HepG2 (cell line): Measurements from ENCODE around the gene SRSF2. TPM values are rescaled to one million over a fixed set of nuclear protein-coding genes. Genes with fewer than 3 reads are reported as not detected.

ENCODE experiments used
- DZIP1 ChIP-seq: sonication (generic); formaldehyde crosslinking; IDR thresholded peaks from 2 replicates; pipeline ENCODE4 v1.5.0; 2020; ENCODE audit warnings: mild to moderate bottlenecking, missing genetic modification reagents
- HBP1 ChIP-seq: IDR thresholded peaks from 2 replicates; pipeline ENCODE4 v1.6.1; 2016; ENCODE audit warnings: low read depth, control low read depth
- PAXIP1 ChIP-seq: sonication (generic); formaldehyde crosslinking; conservative IDR thresholded peaks from 2 replicates; pipeline ENCODE4 v1.4.0; 2020; ENCODE audit warnings: mild to moderate bottlenecking, missing genetic modification reagents, moderate library complexity
- SALL1 ChIP-seq: sonication (generic); formaldehyde crosslinking; IDR thresholded peaks from 2 replicates; pipeline ENCODE4 v1.8.0; 2022; ENCODE audit warnings: mild to moderate bottlenecking, missing genetic modification reagents
- ZBTB33 ChIP-seq: sonication (generic); formaldehyde crosslinking; IDR thresholded peaks from 2 replicates; pipeline ENCODE4 v1.4.0; 2020; ENCODE audit warnings: missing genetic modification reagents
- ZKSCAN8 ChIP-seq: IDR thresholded peaks from 2 replicates; pipeline ENCODE4 v1.6.1; 2016; ENCODE audit warnings: borderline replicate concordance, missing genetic modification reagents, missing compliant biosample characterization
- ZNF18 ChIP-seq: sonication (generic); formaldehyde crosslinking; IDR thresholded peaks from 2 replicates; pipeline ENCODE4 v1.8.0; 2022; ENCODE audit warnings: mild to moderate bottlenecking, missing genetic modification reagents; ENCODE audit not compliant: insufficient replicate concordance
- ZNF263 ChIP-seq: sonication (generic); formaldehyde crosslinking; IDR thresholded peaks from 2 replicates; pipeline ENCODE4 v1.4.0; 2020; ENCODE audit warnings: missing genetic modification reagents
- ZXDC ChIP-seq: sonication (generic); formaldehyde crosslinking; IDR thresholded peaks from 2 replicates; pipeline ENCODE4 v1.5.0; 2020; ENCODE audit warnings: mild to moderate bottlenecking, missing genetic modification reagents
- polyA plus RNA-seq, 8 experiments: library from polyadenylated mRNA; depleted of rRNA in 3 of 8; stranded (reverse) in 7 of 8; unstranded in 1 of 8; fragments of >200 nt; fragmentation: Illumina TruSeq in 4 of 8; extraction: Trizol in 4 of 8; gene quantifications; 2 replicates each; pipeline versions ENCODE4 v1.2.1 to v1.2.3, GENCODE V29; 2011 to 2016; ENCODE audit warnings: low read depth in 4 of 8, missing spikeins in 1 of 8, mixed read lengths in 1 of 8; ENCODE audit not compliant: insufficient read depth in 1 of 8
- total RNA-seq, 5 experiments: library from RNA; depleted of rRNA; stranded (reverse); fragments of >200 nt; fragmentation: Illumina TruSeq; extraction: Trizol; gene quantifications; 2 replicates each; pipeline ENCODE4 v1.2.3, GENCODE V29; 2016; ENCODE audit warnings: low read depth in 1 of 5

The SRSF2 gene
- total and polyA plus RNA-seq, 2 of the 13 experiments (the other 11 are each of a cell fraction or from before 2014, with no cell fraction given) = 306 to 319 TPM

- TF ChIP-seq DZIP1 (CRISPR knock-in tag) (no peak), HBP1 (no peak), ZNF18 (CRISPR knock-in tag) (peak; percentile 47), ZNF263 (CRISPR knock-in tag) (peak; percentile 83), ZBTB33 (CRISPR knock-in tag) (0 out of 2 replicates have a peak, but pooled peaks have one; percentile 23), SALL1 (peak; percentile 86), PAXIP1 (peak; percentile 75), ZXDC (0 out of 2 replicates have a peak, but pooled peaks have one; percentile 54), ZKSCAN8 (peak; percentile 47; the same call in 1 of the 2 replicates)
Measured at GRCh38 chr17:76696763-76697701, 40.1 kb downstream of the SRSF2 start (continued).
